Activated T-helper 1 cell treated with anti-CD3 and anti-CD28 coated beads, Interleukin-12 subunit alpha, Interleukin-12 subunit beta, Interleukin-2, Interleukin-4 antibody, amounts not matched to agents 30 ng/mL and 10 ng/mL and 1 ng/mL, durations not matched to agents 14 hours and 24 hours and 36 hours (primary cell): ENCODE data around the gene NNMT. TPM values are rescaled to one million over a fixed set of nuclear protein-coding genes. Genes with fewer than 3 reads are reported as not detected.

Experiments
- DNase-seq: peaks from one replicate; pipeline ENCODE4 v3.0.0; 2021; ENCODE audit warnings: low spot score
- H3K27ac Mint-ChIP-seq: one replicate; pipeline ENCODE4 v1.8.0; 2021; ENCODE audit warnings: mild to moderate bottlenecking, mixed read lengths
- H3K27me3 Mint-ChIP-seq: one replicate; pipeline ENCODE4 v1.8.0; 2022; ENCODE audit warnings: mild to moderate bottlenecking, moderate library complexity, mixed read lengths; ENCODE audit not compliant: insufficient read depth
- H3K36me3 Mint-ChIP-seq: one replicate; pipeline ENCODE4 v1.8.0; 2021; ENCODE audit warnings: low read depth, mixed read lengths
- H3K4me1 Mint-ChIP-seq: one replicate; pipeline ENCODE4 v1.8.0; 2021; ENCODE audit warnings: low read depth, mixed read lengths
- H3K4me3 Mint-ChIP-seq: one replicate; pipeline ENCODE4 v1.8.0; 2021; ENCODE audit warnings: mild to moderate bottlenecking, moderate library complexity, mixed read lengths
- H3K9me3 Mint-ChIP-seq: one replicate; pipeline ENCODE4 v1.8.0; 2021; ENCODE audit warnings: mixed read lengths
- intact Hi-C: fragments of 100-400 bp; cut with micrococcal nuclease; formaldehyde crosslinking; loops from one replicate; pipeline ENCODE4 v1.15.1; 2024
- total RNA-seq: library from RNA; stranded (reverse); gene quantifications from 2 replicates; pipeline ENCODE4 v1.2.3, GENCODE V29; 2022

Gene NNMT
- total RNA-seq, 1 donor from 2014 or later: not detected

DNA sequence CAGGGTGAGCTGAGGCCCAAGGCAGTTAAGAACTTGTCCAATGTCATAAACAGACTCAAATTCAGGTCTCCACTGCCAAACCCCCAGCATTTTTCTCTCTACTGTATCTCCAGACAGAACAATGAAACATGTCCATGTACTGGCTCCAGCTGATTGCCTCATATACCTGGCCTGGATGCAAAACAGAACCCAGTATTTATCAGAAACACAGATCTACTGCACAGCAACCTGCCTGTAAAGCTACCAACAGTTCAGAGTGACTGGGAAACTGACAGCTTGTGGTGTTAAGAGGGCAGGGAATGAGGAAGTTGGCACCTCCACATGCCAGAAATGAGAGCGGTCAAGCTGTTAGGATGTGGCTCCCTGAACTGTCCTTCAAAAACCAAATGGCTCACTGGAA is 62.5 kb downstream of the NNMT start:
- intact Hi-C loops: no loop called here
- Mint-ChIP-seq H3K4me1 (no peaks in the 10 kb centered on the region), H3K9me3 (no peaks in the 10 kb centered on the region), H3K36me3 (no peaks in the 10 kb centered on the region), H3K4me3 (no peak overlapping the region), H3K27ac (no peak overlapping the region), H3K27me3 (peaks cover 18% of the 10 kb centered on the region)
- no peak for DNase-seq

DNA sequence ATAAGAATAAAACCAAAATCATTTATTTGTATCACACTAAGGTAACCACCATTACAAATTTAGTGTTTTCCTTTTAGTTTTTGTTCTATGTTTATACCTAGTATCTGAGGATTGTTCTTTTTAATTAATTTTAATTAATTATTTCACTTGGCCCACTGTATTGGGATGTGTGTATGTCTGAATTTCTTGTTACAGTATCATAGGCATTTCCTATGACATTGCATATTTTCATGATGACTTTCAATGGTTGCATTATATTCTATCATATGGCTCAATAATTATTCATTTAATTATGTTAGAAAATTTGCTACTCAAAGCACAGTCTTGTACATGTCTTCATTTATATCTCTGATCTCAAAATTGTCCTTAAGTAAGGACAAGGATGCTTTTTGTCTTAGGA is 63.1 kb downstream of the NNMT start:
- Mint-ChIP-seq H3K27ac (no peak overlapping the region), H3K27me3 (peaks cover 18% of the 10 kb centered on the region), H3K4me3 (no peak overlapping the region), H3K9me3 (no peaks in the 10 kb centered on the region), H3K36me3 (no peaks in the 10 kb centered on the region), H3K4me1 (no peaks in the 10 kb centered on the region)
- intact Hi-C loops: no loop called here
- DNase-seq: no peak

DNA sequence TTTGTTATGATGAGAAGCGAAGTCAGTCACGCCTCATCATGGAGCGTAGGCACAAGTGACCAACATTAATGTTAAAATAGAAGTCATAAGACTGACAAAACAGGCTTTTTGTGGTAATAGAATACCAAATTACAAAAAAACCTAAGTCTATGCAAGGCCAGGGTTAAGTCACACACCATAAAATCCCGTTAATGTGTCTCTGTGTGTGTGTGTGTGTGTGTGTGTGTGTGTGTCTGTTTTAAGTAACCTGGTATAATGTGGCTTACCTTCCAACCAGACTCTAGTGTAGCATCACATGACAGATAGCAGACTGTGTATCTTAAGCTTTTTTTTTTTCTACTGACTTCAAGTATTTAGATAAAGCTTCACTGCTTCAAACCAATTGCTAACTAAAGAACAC is 66.1 kb downstream of the NNMT start:
- no peak overlapping the region for H3K4me3 Mint-ChIP-seq
- H3K27ac Mint-ChIP-seq: no peak overlapping the region
- DNase-seq: no peak
- intact Hi-C loops: no loop called here
- H3K36me3 Mint-ChIP-seq: no peaks in the 10 kb centered on the region
- no peaks in the 10 kb centered on the region for H3K4me1 Mint-ChIP-seq
- H3K27me3 Mint-ChIP-seq: peaks cover 18% of the 10 kb centered on the region
- H3K9me3 Mint-ChIP-seq: no peaks in the 10 kb centered on the region

DNA sequence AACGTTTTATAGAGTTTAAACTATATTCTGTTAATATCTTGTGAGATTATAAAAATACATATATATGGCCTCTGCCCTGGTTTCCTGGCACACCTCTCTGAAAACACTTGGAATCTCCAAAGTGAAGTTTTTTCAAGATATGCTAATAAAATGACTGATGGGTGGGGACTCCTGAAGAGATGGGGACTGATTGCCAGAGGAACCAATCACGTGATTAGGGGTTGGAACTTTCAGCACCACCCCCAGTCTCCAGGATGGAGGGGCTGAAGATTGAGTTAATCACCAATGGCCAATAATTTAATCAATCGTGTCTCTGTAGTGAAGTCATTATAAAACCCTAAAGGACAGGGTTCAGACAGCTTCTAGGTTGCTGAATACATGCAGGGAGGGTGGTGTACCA is 66.8 kb downstream of the NNMT start:
- intact Hi-C loops: no loop called here
- H3K4me1 Mint-ChIP-seq: no peaks in the 10 kb centered on the region
- H3K27ac Mint-ChIP-seq: no peak overlapping the region
- H3K9me3 Mint-ChIP-seq: no peaks in the 10 kb centered on the region
- peaks cover 17% of the 10 kb centered on the region for H3K27me3 Mint-ChIP-seq
- no peak for DNase-seq
- no peak overlapping the region for H3K4me3 Mint-ChIP-seq
- H3K36me3 Mint-ChIP-seq: no peaks in the 10 kb centered on the region

Other genes starting within 250 kb of the NNMT start
- gene ZBTB16, start 236.7 kb upstream of the NNMT start, total RNA-seq: 3.4 and 3.9 TPM in 2 replicates
- 7.7 and 9.3 TPM in 2 replicates for gene C11orf71, start 104.1 kb downstream of the NNMT start, total RNA-seq
- 34.4 and 38.8 TPM in 2 replicates for gene RBM7, start 104.3 kb downstream of the NNMT start, total RNA-seq
- 109 and 111 TPM in 2 replicates for gene REXO2, start 143.1 kb downstream of the NNMT start, total RNA-seq